22Rv1 (cell line): Measurements from ENCODE around the gene SPDYC.

Experiments
- ZFX ChIP-seq: fragments of 450-650 bp; IDR thresholded peaks from 2 replicates; pipeline ENCODE4 v1.6.1; 2017; ENCODE audit warnings: antibody characterized with exemption, borderline replicate concordance
- TF ChIP-seq, protein P1 (sequence below): fragments of 450-650 bp; IDR thresholded peaks from 2 replicates; pipeline ENCODE4 v1.5.1; 2017; ENCODE audit warnings: mild to moderate bottlenecking

DNA sequence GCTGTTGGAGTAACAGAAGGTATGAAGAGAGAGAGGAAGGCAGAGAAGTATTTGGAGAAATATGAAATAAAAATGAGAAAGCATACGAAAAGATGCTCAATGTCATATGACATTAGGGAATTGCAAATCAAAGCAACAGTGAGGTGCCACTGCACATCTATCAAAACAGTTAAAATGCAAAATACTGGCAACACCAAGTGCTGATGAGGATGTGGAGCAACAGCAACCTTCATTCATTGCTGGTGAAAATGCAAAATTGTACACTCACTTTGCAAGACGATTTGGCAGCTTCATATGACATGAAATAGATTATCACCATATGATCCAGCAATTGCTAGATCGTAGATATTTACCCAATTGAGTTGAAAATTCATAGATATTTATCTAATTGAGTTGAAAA is 9.4 kb upstream of the SPDYC start:
- TF ChIP-seq, protein P1, sequence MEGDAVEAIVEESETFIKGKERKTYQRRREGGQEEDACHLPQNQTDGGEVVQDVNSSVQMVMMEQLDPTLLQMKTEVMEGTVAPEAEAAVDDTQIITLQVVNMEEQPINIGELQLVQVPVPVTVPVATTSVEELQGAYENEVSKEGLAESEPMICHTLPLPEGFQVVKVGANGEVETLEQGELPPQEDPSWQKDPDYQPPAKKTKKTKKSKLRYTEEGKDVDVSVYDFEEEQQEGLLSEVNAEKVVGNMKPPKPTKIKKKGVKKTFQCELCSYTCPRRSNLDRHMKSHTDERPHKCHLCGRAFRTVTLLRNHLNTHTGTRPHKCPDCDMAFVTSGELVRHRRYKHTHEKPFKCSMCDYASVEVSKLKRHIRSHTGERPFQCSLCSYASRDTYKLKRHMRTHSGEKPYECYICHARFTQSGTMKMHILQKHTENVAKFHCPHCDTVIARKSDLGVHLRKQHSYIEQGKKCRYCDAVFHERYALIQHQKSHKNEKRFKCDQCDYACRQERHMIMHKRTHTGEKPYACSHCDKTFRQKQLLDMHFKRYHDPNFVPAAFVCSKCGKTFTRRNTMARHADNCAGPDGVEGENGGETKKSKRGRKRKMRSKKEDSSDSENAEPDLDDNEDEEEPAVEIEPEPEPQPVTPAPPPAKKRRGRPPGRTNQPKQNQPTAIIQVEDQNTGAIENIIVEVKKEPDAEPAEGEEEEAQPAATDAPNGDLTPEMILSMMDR, result no peak
- no peak for TF ChIP-seq ZFX
